ENCODE measurements around the gene INAFM2.

GRCh38 chr15:40334941-40335795 is 11.7 kb downstream of the INAFM2 start:
- TF ChIP-seq CTCF (conservative IDR thresholded peaks at IDR 0.05; ENCODE audit: low read depth in 2 of 2) (no peak), REST (IDR thresholded peaks at IDR 0.05; ENCODE audit: unreplicated experiment) (no peak), POLR2AphosphoS5 (IDR thresholded peaks at IDR 0.05; ENCODE audit: low read depth) (no peak), EZH2 (IDR thresholded peaks at IDR 0.05; ENCODE audit: low read depth, unreplicated experiment) (no peak), CREB1 (CRISPR knock-in tag; IDR thresholded peaks at IDR 0.05; ENCODE audit: low read depth) (no peak), ETS1 (IDR thresholded peaks at IDR 0.05) (no peak), EZH2phosphoT487 (IDR thresholded peaks at IDR 0.05; ENCODE audit: unreplicated experiment) (no peak), JUNB (IDR thresholded peaks at IDR 0.05; ENCODE audit: unreplicated experiment) (no peak)

Measured in GM23338 (cell line).